GM21723 (cell line): Measurements from ENCODE around the gene KIR2DL3.
"Not testable (repeated sequence)": the region's sequence is repeated elsewhere in the genome, so short reads cannot be mapped to it uniquely, and the experiment has no call there.

ENCODE experiments used
- ATAC-seq: cut with Tn5 transposase; IDR thresholded peaks from one replicate; pipeline ENCODE4 v1.9.1; 2021; ENCODE audit warnings: mild to moderate bottlenecking, moderate library complexity; ENCODE audit not compliant: unreplicated experiment

Gene KIR2DL3

DNA sequence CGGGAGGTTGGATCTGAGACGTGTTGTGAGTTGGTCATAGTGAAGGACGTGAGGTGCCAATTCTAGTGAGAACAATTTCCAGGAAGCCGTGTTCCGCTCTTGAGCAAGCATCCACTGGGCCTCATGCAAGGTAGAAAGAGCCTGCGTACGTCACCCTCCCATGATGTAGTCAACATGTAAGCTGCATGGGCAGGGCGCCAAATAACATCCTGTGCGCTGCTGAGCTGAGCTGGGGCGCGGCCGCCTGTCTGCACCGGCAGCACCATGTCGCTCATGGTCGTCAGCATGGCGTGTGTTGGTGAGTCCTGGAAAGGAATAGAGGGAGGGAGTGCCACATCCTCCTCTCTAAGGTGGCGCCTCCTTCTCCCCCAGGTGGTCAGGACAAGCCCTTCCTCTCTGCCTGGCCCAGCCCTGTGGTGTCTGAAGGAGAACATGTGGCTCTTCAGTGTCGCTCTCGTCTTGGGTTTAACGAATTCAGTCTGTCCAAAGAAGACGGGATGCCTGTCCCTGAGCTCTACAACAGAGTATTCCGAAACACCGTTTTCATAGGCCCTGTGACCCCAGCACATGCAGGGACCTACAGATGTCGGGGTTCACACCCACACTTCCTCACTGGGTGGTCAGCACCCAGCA, 47.9 kb downstream of the KIR2DL3 start:
- not testable (repeated sequence) for ATAC-seq

DNA sequence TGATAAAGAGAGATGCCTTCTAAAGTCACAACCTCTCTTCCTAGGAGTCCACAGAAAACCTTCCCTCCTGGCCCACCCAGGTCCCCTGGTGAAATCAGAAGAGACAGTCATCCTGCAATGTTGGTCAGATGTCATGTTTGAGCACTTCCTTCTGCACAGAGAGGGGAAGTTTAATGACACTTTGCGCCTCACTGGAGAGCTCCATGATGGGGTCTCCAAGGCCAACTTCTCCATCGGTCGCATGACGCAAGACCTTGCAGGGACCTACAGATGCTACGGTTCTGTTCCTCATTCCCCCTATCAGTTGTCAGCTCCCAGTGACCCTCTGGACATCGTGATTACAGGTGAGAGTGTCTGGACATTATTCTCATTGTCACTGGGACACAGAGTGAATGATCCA, 49.8 kb downstream of the KIR2DL3 start:
- ATAC-seq, result not testable (repeated sequence)

GRCh38 chr19:54790711-54791110, 52.4 kb downstream of the KIR2DL3 start:
- ATAC-seq, result no peak

DNA sequence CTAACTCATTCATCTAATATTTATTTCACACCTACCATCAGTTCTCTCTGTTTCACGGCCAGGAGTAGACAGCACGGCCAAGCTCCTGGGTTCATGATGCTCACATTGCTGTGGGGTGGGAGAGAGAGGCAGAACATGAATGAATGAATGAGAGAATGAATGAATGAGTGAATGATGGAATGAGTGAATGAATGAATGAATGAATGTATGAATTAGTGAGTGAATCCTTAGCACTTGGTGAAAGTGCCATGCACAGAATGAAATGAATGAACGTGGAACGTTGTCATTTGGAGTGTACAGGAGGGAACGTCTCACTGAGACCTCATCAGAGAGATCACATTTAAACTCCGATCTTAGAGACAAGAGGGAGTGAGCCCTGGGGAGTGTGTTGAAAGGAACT, 53.2 kb downstream of the KIR2DL3 start:
- no peak for ATAC-seq

GRCh38 chr19:54792814-54793213, 54.5 kb downstream of the KIR2DL3 start:
- no peak for ATAC-seq

DNA sequence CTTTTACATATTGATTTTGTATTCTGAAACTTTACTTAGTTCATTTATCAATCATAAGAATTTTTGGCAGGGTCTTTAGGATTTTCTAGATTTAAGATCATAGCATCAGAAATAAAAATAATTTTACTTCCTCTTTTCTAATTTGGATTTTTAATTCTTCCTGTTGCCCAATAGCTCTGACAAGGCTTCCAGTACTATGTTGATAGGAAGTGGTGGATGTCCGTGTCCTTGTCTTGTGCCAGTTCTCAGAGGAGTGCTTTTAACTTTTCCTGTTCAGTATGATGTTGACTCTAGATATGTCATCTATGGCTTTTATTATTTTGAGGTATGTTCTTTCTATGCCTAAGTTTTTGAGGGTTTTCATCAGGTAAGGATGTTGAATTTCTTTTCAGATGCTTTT, 57.4 kb downstream of the KIR2DL3 start:
- no peak for ATAC-seq
